Kidney epithelial cell (primary cell): ENCODE measurements around the gene FCRL6. TPM values are rescaled to one million over a fixed set of nuclear protein-coding genes. Genes with fewer than 3 reads are reported as not detected.

Experiments
- DNase-seq: peaks from one replicate; pipeline ENCODE4 v3.0.0-alpha.2; 2010; ENCODE audit warnings: low read depth
- H3K27me3 ChIP-seq: 2 replicates; pipeline ENCODE4 v1.6.0; 2011; ENCODE audit warnings: low read length; ENCODE audit not compliant: control insufficient read depth, insufficient read depth
- H3K36me3 ChIP-seq: 2 replicates; pipeline ENCODE4 v1.5.1; 2011; ENCODE audit warnings: low read length; ENCODE audit not compliant: control insufficient read depth, insufficient read depth
- H3K4me3 ChIP-seq: 2 replicates; pipeline ENCODE4 v1.5.1; 2011; ENCODE audit warnings: low read depth, mild to moderate bottlenecking, control low read depth, low read length
- total RNA-seq: library from RNA; depleted of rRNA; stranded (reverse); fragments of >200 nt; gene quantifications from 2 replicates; pipeline ENCODE4 v1.2.3, GENCODE V29; 2015
- TF ChIP-seq, protein P1 (sequence below): IDR thresholded peaks from 2 replicates; pipeline ENCODE4 v1.5.1; 2011; ENCODE audit warnings: mild to moderate bottlenecking, moderate library complexity, low read length, control low read depth, inconsistent platforms; ENCODE audit not compliant: insufficient read depth, poor library complexity, severe bottlenecking

Gene FCRL6, protein sequence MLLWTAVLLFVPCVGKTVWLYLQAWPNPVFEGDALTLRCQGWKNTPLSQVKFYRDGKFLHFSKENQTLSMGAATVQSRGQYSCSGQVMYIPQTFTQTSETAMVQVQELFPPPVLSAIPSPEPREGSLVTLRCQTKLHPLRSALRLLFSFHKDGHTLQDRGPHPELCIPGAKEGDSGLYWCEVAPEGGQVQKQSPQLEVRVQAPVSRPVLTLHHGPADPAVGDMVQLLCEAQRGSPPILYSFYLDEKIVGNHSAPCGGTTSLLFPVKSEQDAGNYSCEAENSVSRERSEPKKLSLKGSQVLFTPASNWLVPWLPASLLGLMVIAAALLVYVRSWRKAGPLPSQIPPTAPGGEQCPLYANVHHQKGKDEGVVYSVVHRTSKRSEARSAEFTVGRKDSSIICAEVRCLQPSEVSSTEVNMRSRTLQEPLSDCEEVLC
- not detected in 2 replicates for total RNA-seq

DNA sequence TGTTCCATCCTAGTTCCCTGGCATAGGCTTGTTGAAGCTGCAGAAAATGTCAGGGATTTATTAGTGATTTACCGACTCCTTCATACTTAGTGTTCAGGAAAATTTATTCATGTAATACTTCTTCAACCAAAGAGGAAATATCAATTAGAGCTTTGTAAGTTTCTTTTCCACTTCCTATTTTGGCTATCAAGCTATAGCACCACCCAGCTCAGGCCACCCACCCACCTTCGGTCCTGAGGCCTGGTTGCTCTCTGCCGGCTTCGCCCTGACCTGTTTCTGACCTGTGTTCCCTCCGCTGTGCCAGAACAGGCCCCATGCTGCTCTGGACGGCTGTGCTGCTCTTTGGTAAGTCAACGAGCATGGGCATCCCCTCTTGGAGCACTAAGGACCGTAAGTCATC lies at the start of gene FCRL6:
Gene FCRL6 (plus strand): TSS at position 250 of the 400 bp plus-strand sequence. CDS start 65 bp downstream, at position 315.
- no peaks in the 10 kb centered on the region for H3K27me3 ChIP-seq
- TF ChIP-seq, protein P1, sequence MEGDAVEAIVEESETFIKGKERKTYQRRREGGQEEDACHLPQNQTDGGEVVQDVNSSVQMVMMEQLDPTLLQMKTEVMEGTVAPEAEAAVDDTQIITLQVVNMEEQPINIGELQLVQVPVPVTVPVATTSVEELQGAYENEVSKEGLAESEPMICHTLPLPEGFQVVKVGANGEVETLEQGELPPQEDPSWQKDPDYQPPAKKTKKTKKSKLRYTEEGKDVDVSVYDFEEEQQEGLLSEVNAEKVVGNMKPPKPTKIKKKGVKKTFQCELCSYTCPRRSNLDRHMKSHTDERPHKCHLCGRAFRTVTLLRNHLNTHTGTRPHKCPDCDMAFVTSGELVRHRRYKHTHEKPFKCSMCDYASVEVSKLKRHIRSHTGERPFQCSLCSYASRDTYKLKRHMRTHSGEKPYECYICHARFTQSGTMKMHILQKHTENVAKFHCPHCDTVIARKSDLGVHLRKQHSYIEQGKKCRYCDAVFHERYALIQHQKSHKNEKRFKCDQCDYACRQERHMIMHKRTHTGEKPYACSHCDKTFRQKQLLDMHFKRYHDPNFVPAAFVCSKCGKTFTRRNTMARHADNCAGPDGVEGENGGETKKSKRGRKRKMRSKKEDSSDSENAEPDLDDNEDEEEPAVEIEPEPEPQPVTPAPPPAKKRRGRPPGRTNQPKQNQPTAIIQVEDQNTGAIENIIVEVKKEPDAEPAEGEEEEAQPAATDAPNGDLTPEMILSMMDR = no peak
- DNase-seq = no peak
- no peaks in the 10 kb centered on the region for H3K36me3 ChIP-seq
- H3K4me3 ChIP-seq = no peak within 1 kb of the TSS

DNA sequence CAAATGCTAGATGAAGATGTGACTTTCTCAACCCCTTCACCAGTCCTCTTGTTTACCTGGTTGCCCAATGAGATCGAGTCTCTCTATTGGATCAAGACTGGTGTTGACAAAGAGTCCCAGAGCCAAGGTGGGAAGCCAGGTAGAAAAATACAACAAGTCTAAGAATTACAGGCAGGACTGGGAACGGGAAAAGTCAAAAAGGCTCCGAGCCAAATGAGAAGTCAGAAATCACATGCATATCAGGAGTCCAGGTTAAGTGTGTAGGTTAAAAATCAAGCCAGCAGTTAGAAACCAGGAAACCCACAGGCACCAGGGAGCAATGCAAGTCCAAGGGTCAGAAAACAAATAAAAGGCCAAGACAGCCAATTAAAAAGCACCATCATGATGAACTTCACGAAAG lies 48.8 kb upstream of the FCRL6 start:
- Histone ChIP-seq H3K27me3 (no peaks in the 10 kb centered on the region), H3K36me3 (no peaks in the 10 kb centered on the region), H3K4me3 (no peak overlapping the region)
- DNase-seq = no peak
- TF ChIP-seq, protein P1 = no peak

DNA sequence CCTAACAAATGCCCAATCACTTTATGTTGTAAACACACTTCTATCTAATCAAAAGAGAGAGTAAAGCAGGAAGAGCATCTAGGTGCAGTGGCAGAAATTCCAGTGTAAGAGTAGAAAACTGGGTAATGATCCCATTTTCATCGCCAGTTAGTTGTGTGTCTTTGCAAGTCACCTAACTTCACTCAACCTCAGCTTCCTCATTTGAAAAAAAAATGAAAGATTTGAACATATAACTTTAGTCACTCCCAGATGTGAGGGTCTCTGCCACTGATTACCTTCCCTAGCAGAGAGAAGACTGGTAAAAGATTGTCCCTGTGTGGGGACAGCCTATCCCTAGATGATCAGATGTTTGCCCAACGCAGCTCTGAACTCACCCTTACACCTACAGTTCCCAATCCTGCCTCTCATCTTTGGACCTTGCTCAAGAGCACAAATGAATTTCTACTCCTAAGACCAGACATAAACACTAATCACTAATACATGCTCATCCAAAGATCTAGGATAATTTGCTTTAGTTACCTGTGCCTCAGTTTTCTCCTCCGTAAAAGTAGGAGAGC lies 46.6 kb upstream of the FCRL6 start:
- no peak for DNase-seq
- TF ChIP-seq, protein P1 = no peak
- Histone ChIP-seq H3K4me3 (no peak overlapping the region), H3K27me3 (no peaks in the 10 kb centered on the region), H3K36me3 (no peaks in the 10 kb centered on the region)

DNA sequence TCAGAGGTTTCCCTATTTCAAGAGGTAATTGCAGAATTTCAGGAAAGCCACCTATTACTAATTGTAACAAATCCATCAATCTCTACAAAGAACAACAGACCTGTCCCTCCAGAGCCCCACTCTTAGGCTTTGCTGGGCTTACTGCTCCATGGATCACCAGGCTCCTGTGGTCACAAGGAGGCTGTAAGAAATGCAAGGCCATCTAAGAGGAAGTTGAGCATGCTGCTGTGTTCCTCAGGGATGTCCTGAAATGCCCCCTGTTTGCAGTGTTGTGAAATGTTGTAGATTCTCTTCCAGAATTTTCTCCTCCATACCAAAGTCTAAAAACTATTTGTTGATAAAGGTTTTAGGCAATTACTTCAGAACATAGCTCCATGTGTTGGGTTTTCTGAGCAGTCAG lies 45.8 kb upstream of the FCRL6 start:
- no peak overlapping the region for H3K4me3 ChIP-seq
- TF ChIP-seq, protein P1 = no peak
- no peaks in the 10 kb centered on the region for H3K27me3 ChIP-seq
- DNase-seq = no peak
- H3K36me3 ChIP-seq = no peaks in the 10 kb centered on the region

DNA sequence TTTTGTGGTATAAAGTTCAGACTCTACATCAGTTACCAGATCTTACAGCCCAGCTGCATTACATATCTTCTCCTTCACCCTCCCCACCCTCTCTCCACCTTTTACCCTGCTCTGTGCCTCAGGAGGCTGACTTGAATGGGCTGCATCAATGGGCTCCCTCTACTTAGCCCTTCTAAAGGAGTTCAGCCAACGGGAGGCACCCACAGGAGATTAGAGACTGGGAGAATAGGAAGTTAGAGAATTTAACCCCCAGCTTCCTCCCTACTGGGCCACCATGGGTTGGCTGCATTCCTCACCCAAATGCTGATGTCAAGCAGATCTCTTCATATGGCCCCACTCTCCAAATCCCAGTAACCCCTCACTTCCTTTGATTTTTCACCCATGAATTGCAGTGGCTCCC lies 38.5 kb upstream of the FCRL6 start:
- TF ChIP-seq, protein P1 = no peak
- H3K4me3 ChIP-seq = no peak overlapping the region
- no peaks in the 10 kb centered on the region for H3K36me3 ChIP-seq
- DNase-seq = no peak
- no peaks in the 10 kb centered on the region for H3K27me3 ChIP-seq
